Tibial nerve (tissue), 3 donors: ENCODE data around the gene CCDC69.

Source experiments
- CTCF ChIP-seq, 5 experiments: fragments of 200-600 bp in 3 of 5; fragments of 450-650 bp in 2 of 5; sonication (generic) in 3 of 5; IDR thresholded peaks; one replicate each; pipeline ENCODE4 v1.5.1; 2016 to 2019; ENCODE audit warnings: antibody characterized with exemption in 5 of 5, mild to moderate bottlenecking in 3 of 5, moderate library complexity in 2 of 5
- POLR2A ChIP-seq, 2 donors: fragments of 450-650 bp; IDR thresholded peaks; one replicate each; pipeline ENCODE4 v1.6.1; 2017; ENCODE audit warnings: antibody characterized with exemption in 2 of 2, mild to moderate bottlenecking in 2 of 2, moderate library complexity in 2 of 2

GRCh38 chr5:151230048-151230680 is 6.3 kb upstream of the CCDC69 start:
- TF ChIP-seq CTCF (IDR thresholded peaks at IDR 0.05) (no peak), POLR2A (IDR thresholded peaks at IDR 0.05) (no peak)
